GM18867 (cell line): ENCODE measurements around the gene MNAT1.
"Not testable (repeated sequence)": the region's sequence is repeated elsewhere in the genome, so short reads cannot be mapped to it uniquely, and the experiment has no call there.

Source experiments
- ATAC-seq: cut with Tn5 transposase; IDR thresholded peaks from one replicate; pipeline ENCODE4 v1.9.1; 2021; ENCODE audit warnings: mild to moderate bottlenecking, moderate library complexity; ENCODE audit not compliant: unreplicated experiment

The MNAT1 gene

GRCh38 chr14:60800409-60800808, 65.8 kb downstream of the MNAT1 start:
- ATAC-seq = no peak

- no peak for ATAC-seq
These were observed 69.3 kb downstream of the MNAT1 start for GRCh38 chr14:60803871-60804270.

GRCh38 chr14:60805841-60806430, 71.4 kb downstream of the MNAT1 start:
- no peak for ATAC-seq

- no peak for ATAC-seq
These were observed 72.7 kb downstream of the MNAT1 start for GRCh38 chr14:60807247-60807646.

GRCh38 chr14:60807971-60808370, 73.4 kb downstream of the MNAT1 start:
- ATAC-seq = no peak

GRCh38 chr14:60812987-60813386, 78.4 kb downstream of the MNAT1 start:
- no peak for ATAC-seq

GRCh38 chr14:60815371-60815770, 80.8 kb downstream of the MNAT1 start:
- peak; percentile 93 for ATAC-seq

- ATAC-seq = no peak
These were observed 82.6 kb downstream of the MNAT1 start for GRCh38 chr14:60817113-60817512.

- ATAC-seq = no peak
These were observed 85.0 kb downstream of the MNAT1 start for GRCh38 chr14:60819575-60819974.

- no peak for ATAC-seq
These were observed 104.0 kb downstream of the MNAT1 start for GRCh38 chr14:60838601-60839000.

GRCh38 chr14:60839057-60839456, 104.5 kb downstream of the MNAT1 start:
- ATAC-seq = no peak

- no peak for ATAC-seq
These were observed 105.1 kb downstream of the MNAT1 start for GRCh38 chr14:60839657-60840056.

GRCh38 chr14:60840313-60840712, 105.8 kb downstream of the MNAT1 start:
- ATAC-seq = no peak

GRCh38 chr14:60845523-60845922, 111.0 kb downstream of the MNAT1 start:
- peak; percentile 99 for ATAC-seq

- no peak for ATAC-seq
These were observed 113.5 kb downstream of the MNAT1 start for GRCh38 chr14:60848066-60848465.

- not testable (repeated sequence) for ATAC-seq
These were observed 117.1 kb downstream of the MNAT1 start for GRCh38 chr14:60851692-60852091.

GRCh38 chr14:60856111-60856510, 121.5 kb downstream of the MNAT1 start:
- no peak for ATAC-seq

- ATAC-seq = no peak
These were observed 125.0 kb downstream of the MNAT1 start for GRCh38 chr14:60859525-60859924.

- ATAC-seq = no peak
These were observed 127.1 kb downstream of the MNAT1 start for GRCh38 chr14:60861545-60862140.

GRCh38 chr14:60862283-60862682, 127.7 kb downstream of the MNAT1 start:
- ATAC-seq = no peak

- ATAC-seq = no peak
These were observed 128.7 kb downstream of the MNAT1 start for GRCh38 chr14:60863249-60863648.

- ATAC-seq = no peak
These were observed 131.0 kb downstream of the MNAT1 start for GRCh38 chr14:60865378-60866127.
